Activated CD4-positive, alpha-beta T cell treated with anti-CD3 and anti-CD28 coated beads for 48 hours (primary cell): ENCODE results near the gene IPO9.
"Not testable (repeated sequence)": the region's sequence is repeated elsewhere in the genome, so short reads cannot be mapped to it uniquely, and the experiment has no call there.

Experiments used
- DNase-seq: peaks from one replicate; pipeline ENCODE4 v3.0.0-alpha.2; 2020

The IPO9 gene

GRCh38 chr1:201810466-201811216 is 18.3 kb upstream of the IPO9 start:
- DNase-seq: no peak

GRCh38 chr1:201813226-201813625 is 15.7 kb upstream of the IPO9 start:
- no peak for DNase-seq

DNA sequence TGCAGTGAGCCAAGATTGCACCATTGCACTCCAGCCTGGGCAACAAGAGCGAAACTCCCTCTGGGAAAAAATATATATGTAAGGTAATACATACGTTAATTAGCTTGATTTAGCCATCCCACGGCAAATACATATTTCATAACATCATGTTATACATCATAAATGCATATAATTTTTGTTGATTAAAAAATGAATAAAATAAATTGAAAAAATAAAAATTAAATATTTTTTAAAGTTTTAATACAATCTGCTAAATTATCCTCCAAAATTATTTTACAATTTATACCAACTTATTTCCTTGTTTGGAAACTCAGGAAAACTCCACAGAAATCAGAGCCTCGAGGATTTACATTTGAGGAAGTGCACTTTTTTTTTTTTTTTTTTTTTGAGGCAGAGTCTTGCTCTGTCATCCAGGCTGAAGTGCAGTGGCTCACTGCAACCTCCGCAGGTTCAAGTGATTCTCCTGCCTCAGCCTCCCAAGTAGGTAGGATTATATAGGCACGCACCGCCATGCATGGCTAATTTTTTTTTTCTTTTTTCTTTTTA is 12.6 kb upstream of the IPO9 start:
- DNase-seq: no peak

- no peak for DNase-seq
Observed at GRCh38 chr1:201818971-201819750, 9.8 kb upstream of the IPO9 start.

DNA sequence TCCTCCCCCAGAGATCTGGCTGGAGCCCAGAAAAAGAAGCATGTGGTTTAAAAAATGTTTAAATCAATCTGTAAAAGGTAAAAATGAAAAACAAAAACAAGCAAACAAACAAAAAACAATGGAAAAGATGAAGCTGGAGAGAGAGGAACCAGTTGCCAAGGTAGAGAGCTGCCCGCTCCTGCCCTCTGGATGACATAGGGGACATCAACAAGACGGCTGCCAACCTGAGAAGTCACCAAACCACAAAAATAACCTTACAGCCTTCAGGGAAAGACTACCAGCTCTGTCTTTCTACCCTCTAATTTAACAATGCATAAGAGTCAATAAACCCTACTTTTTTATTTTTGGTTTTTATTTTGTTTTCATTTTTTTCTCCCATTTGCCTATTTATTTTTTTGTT is 8.5 kb upstream of the IPO9 start:
- DNase-seq: no peak

- DNase-seq: no peak
Observed at GRCh38 chr1:201825245-201825644, 3.7 kb upstream of the IPO9 start.

DNA sequence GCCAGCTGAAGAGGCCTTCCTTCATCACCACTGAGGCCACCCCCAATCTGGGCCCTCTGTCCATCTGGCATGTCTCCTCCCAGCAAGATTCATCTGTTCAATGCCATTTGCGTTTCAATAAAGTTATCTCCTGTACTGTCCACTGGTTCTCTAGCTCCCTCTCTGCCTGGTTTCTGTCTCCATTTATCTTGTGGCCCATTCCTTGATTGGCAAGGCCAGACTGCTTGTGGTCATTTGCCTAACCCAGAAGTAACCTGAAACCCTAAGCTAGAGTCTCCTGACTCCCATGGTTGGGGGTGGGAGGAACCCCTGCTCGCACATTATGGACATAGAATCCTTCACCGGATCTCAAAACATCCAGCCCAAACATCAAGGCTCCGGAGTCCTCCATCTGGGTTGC is 2.1 kb upstream of the IPO9 start:
- no peak for DNase-seq

DNA sequence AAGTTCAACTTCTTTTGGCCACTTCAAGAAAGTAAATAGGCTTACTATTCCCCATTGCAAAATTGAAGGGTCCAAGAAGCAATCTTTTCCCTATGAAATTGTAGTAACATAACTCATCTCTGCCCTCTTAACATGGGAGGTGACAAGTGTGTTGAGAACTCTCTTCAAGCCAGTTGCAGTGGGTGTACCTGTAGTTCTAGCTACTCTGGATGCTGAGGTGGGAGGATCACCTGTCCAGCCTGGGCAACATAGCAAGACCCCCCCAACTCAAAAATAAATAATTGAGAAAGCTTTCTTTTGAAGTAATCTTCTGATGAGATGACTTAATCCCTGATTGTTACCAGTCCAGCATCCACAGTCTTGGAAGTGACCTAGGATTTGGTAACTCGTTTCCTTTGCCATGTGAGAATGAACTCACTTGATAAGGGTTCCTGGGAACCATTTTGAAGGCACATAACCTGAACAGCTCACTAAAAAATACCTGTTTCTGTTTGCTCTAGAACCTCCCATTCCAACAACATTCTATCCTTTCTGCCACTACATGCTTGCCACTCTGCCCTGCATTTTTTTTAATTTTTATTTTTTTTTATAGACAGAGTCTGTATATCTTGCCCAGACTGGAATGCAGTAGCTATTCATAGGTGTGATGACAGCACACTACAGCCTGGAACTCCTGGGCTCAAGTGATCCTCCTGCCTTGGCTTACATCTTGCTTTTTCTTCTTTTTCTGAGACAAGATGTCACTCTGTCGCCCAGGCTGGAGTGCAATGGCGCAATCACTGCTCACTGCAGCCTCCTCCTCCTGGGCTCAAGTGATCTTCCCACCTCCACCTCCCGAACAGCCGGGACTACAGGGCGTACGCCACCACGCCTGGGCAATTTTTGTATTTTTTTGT is 1.4 kb upstream of the IPO9 start:
- no peak for DNase-seq

- no peak for DNase-seq
Observed at GRCh38 chr1:201828217-201828819, 639 bp upstream of the IPO9 start.

- no peak for DNase-seq
Observed at GRCh38 chr1:201831371-201831770, 2.4 kb downstream of the IPO9 start.

DNA sequence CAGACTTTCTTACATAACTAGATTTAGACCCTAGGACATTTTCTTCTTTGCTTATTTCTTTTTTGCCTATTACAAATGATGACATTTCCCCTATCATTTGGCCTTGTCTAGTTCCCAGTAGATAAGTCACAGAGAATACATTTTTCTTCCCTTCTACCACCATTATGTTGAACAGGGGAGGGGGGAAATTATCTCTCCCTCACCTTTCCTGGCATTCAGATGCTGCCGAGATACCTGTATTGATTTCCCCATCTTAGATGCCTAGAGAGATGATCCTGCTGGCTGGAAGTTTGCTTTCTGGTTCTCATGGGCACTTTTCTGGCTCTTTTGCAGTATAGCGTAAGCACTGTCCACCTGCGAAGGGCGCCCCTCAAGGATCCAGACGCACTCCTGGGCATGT is 5.7 kb downstream of the IPO9 start:
- DNase-seq: no peak

- no peak for DNase-seq
Observed at GRCh38 chr1:201838381-201838780, 9.4 kb downstream of the IPO9 start.

GRCh38 chr1:201839089-201839488 is 10.1 kb downstream of the IPO9 start:
- not testable (repeated sequence) for DNase-seq

DNA sequence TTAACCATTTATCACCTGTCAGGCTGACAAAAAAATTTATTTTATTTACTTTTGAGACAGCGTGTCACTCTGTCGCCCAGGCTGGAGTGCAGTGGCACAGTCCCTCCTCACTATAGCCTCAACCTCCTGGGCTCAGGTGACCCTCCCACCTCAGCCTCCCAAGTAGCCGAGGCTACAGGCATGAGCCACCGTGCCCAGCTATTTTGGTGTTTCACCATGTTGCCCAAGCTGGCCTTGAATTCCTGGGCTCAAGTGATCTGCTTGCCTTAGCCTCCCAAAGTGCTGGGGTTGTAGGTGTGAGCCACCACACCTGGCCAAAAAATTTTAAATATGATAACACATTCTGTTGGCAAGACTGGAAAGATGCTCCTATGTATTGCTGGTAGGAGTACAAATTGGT is 11.1 kb downstream of the IPO9 start:
- DNase-seq: no peak

DNA sequence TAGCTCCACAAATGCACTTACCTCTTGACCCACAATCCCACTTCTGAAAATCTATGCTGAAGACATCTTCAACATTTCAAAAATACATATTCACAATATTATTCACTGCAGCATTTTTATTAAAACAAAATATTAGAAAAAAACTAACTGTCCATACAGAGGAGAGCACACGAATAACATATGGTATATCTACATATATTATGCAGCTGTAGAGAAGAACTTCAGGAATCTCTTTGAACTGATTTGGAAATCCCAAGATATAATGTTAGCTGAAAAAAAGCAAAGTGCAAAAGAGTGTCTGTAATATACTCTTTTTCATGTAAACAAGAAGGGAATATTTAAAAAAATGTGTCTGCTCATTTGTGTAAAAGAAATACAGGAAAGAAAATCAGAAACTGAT is 11.5 kb downstream of the IPO9 start:
- no peak for DNase-seq

- DNase-seq: no peak
Observed at GRCh38 chr1:201841265-201841912, 12.4 kb downstream of the IPO9 start.

DNA sequence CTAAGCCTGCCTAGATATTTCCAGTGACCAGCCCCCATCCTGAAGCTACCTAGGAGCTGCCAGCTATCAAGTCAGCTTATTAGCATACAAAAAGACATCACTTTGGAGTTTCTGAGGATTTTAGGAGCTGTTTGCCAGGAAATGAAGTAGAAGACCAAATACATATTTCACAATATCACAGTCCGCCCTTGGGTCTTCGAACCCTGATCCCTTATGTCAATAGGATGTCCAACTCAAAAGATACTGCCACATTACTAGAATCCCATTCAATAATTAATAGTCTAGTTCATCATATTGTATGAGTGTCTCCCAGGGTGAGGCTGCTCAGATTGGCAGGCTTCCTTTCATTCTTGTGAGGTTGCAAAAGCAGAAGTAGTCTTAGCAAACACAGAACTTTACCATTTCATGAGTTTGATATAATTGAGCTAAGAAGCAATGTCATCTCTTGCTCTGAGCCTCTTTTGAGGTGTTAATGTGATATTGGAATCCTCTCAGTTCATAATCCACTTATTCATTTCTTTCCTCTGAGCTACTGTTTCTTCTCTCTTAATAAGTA is 13.6 kb downstream of the IPO9 start:
- no peak for DNase-seq

DNA sequence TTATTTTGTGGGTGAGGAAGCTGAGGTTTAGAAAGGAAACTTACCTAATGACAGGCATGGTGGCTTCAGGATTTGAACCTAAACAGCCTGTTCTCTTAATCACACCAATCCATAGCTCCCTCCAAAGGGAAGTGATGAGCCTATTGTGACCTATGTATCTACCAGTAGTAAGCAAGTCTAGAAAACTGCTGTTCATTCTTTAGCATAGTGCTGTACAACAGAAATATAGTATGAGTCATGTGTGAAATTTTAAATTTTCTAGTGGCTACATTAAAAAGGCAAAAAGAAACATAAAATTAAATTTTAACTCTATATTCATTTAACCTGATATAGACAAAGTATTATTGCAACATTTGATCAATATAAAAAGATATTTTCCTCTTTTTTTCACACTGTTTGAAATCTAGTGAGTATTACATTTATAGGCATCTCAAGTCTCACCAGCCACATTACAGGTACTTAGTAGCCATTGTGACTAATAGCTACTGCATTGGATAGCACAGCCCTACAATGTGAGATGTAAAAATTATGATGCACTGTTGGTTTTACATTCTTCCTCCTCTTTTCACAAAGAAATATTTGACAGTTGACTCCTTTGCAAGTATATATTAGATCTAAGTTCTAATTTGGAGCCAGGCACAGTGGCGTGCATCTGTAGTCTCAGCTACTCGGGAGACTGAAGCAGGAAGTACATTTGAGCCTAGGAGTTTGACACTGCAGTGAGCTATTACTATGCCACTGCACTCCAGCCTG is 16.6 kb downstream of the IPO9 start:
- DNase-seq: no peak

GRCh38 chr1:201847150-201847549 is 18.2 kb downstream of the IPO9 start:
- no peak for DNase-seq

- DNase-seq: no peak
Observed at GRCh38 chr1:201848230-201848629, 19.3 kb downstream of the IPO9 start.
